Caco-2 (cell line): Measurements from ENCODE around the gene FAM174A. TPM values are rescaled to one million over a fixed set of nuclear protein-coding genes. Genes with fewer than 3 reads are reported as not detected.
"Not testable (repeated sequence)": the region's sequence is repeated elsewhere in the genome, so short reads cannot be mapped to it uniquely, and the experiment has no call there.

Experiments
- BruUV-seq: library from RNA; stranded (reverse); fragments of 400-500 nt; replicated peaks from 2 replicates; lab custom pipeline; 2021; lab: Mats Ljungman, UMichigan
- CTCF ChIA-PET: fragments of 300-600 bp; sonication (Branson Sonifier 250); formaldehyde crosslinking; loops from one replicate; lab custom pipeline; 2022; ENCODE audit warnings: antibody characterized with exemption; lab: Charles Lee
- POLR2A ChIA-PET: fragments of 300-600 bp; sonication (Branson Sonifier 250); formaldehyde crosslinking; loops from one replicate; lab custom pipeline; 2022; ENCODE audit warnings: antibody characterized with exemption; lab: Charles Lee
- DNase-seq, 2 experiments: peaks; one replicate each; pipeline versions ENCODE4 v3.0.0 to v3.0.0-alpha.2; 2020 to 2022
- H3K27me3 ChIP-seq: replicated peaks from 2 replicates; pipeline ENCODE4 v1.6.0; 2011; ENCODE audit warnings: low read length; ENCODE audit not compliant: control insufficient read depth, insufficient read depth
- H3K36me3 ChIP-seq: 2 replicates; pipeline ENCODE4 v1.5.1; 2011; ENCODE audit warnings: low read length; ENCODE audit not compliant: control insufficient read depth, insufficient read depth
- H3K4me1 ChIP-seq: fragments of 250-450 bp; sonication (Bioruptor Pico); 2 replicates; pipeline ENCODE4 v1.5.1; 2020; ENCODE audit warnings: mild to moderate bottlenecking
- H3K4me3 ChIP-seq: 2 replicates; pipeline ENCODE4 v1.5.1; 2011; ENCODE audit warnings: low read depth, mild to moderate bottlenecking, control low read depth, low read length
- H3K9me3 ChIP-seq: fragments of 250-450 bp; sonication (Bioruptor Pico); 2 replicates; pipeline ENCODE4 v1.5.1; 2020; ENCODE audit warnings: mild to moderate bottlenecking, moderate library complexity
- H3K27ac Mint-ChIP-seq: one replicate; pipeline ENCODE4 v1.8.0; 2022; ENCODE audit warnings: mixed read lengths; ENCODE audit not compliant: unreplicated experiment
- H3K27me3 Mint-ChIP-seq: one replicate; pipeline ENCODE4 v1.8.0; 2022; ENCODE audit warnings: mixed read lengths; ENCODE audit not compliant: insufficient read depth, unreplicated experiment
- H3K36me3 Mint-ChIP-seq: one replicate; pipeline ENCODE4 v1.8.0; 2022; ENCODE audit warnings: mild to moderate bottlenecking, mixed read lengths; ENCODE audit not compliant: insufficient read depth, unreplicated experiment
- H3K4me1 Mint-ChIP-seq: one replicate; pipeline ENCODE4 v1.8.0; 2022; ENCODE audit warnings: low read depth, mixed read lengths; ENCODE audit not compliant: unreplicated experiment
- H3K4me3 Mint-ChIP-seq: one replicate; pipeline ENCODE4 v1.8.0; 2022; ENCODE audit warnings: mild to moderate bottlenecking, moderate library complexity, mixed read lengths; ENCODE audit not compliant: unreplicated experiment
- H3K9me3 Mint-ChIP-seq: one replicate; pipeline ENCODE4 v1.8.0; 2022; ENCODE audit warnings: mixed read lengths; ENCODE audit not compliant: unreplicated experiment
- intact Hi-C: fragments of 100-400 bp; cut with micrococcal nuclease; formaldehyde crosslinking; loops from one replicate; pipeline ENCODE4 v1.10.0; 2022; ENCODE audit not compliant: unreplicated experiment
- total RNA-seq: library from RNA; stranded (reverse); gene quantifications from 2 replicates; pipeline ENCODE4 v1.2.3, GENCODE V29; 2022
- TF ChIP-seq, protein P1 (sequence below), 2 experiments: fragments of 200-600 bp in 1 of 2; IDR thresholded peaks; 1 replicate in 1 of 2; 2 replicates in 1 of 2; pipeline versions ENCODE4 v1.5.1 to v1.8.0; 2011 to 2022; ENCODE audit warnings: antibody characterized with exemption in 1 of 2, control low read depth in 1 of 2, inconsistent platforms in 1 of 2, low read depth in 1 of 2, low read length in 1 of 2, mild to moderate bottlenecking in 1 of 2, moderate library complexity in 1 of 2; ENCODE audit not compliant: insufficient read depth in 1 of 2, severe bottlenecking in 1 of 2, unreplicated experiment in 1 of 2

FAM174A gene
- total RNA-seq, 1 experiment from 2014 or later: 4.3 TPM

DNA sequence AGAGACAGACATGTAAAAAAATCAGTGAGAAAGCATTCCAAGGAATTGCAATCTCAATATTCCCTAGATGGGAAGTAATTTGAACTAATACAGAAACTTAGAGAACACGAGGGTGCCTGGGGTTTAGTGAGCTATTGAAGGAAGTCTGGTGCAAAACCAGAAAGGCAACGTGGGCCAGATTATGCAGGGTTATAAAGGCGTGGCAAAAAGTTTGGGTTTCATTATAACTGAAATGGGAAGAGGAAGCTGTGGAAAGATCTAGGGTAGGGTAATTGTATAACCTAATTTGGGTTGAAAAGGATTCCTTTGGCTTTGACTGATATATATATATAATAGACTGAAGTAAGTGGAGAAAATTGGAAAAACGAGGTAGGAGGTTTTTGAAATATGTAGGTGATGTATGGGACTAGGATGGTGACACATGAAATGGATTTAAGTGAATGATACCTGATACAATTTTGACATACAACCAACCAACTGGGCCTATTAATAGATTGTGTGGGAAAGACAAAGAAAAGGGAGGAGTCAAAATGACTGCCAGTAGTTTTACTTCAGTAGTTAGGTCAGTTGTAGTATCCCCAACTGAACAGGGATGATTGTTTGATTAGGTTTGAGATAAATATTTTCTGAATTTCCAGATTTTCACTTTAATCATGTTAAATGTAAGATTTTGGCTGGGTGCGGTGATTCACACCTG, 65.3 kb downstream of the FAM174A start:
- Histone ChIP-seq H3K36me3 (no peaks in the 10 kb centered on the region), H3K4me3 (no peak overlapping the region), H3K4me1 (no peaks in the 10 kb centered on the region), H3K27me3 (no peaks in the 10 kb centered on the region), H3K9me3 (no peaks in the 10 kb centered on the region)
- Mint-ChIP-seq H3K9me3 (no peaks in the 10 kb centered on the region), H3K4me1 (no peaks in the 10 kb centered on the region), H3K4me3 (no peak overlapping the region), H3K36me3 (no peaks in the 10 kb centered on the region), H3K27me3 (peaks cover 8% of the 10 kb centered on the region), H3K27ac (no peak overlapping the region)
- intact Hi-C loops: no loop called here
- DNase-seq: no peak
- TF ChIP-seq, protein P1, sequence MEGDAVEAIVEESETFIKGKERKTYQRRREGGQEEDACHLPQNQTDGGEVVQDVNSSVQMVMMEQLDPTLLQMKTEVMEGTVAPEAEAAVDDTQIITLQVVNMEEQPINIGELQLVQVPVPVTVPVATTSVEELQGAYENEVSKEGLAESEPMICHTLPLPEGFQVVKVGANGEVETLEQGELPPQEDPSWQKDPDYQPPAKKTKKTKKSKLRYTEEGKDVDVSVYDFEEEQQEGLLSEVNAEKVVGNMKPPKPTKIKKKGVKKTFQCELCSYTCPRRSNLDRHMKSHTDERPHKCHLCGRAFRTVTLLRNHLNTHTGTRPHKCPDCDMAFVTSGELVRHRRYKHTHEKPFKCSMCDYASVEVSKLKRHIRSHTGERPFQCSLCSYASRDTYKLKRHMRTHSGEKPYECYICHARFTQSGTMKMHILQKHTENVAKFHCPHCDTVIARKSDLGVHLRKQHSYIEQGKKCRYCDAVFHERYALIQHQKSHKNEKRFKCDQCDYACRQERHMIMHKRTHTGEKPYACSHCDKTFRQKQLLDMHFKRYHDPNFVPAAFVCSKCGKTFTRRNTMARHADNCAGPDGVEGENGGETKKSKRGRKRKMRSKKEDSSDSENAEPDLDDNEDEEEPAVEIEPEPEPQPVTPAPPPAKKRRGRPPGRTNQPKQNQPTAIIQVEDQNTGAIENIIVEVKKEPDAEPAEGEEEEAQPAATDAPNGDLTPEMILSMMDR (IDR thresholded peaks at IDR 0.05; ENCODE audit: insufficient read depth in 1 of 2, low read depth in 1 of 2, low read length in 1 of 2, severe bottlenecking in 1 of 2, unreplicated experiment in 1 of 2): no peak
- ChIA-PET POLR2A (no interaction called here), CTCF (no interaction called here)
- BruUV-seq: no TSS peak

DNA sequence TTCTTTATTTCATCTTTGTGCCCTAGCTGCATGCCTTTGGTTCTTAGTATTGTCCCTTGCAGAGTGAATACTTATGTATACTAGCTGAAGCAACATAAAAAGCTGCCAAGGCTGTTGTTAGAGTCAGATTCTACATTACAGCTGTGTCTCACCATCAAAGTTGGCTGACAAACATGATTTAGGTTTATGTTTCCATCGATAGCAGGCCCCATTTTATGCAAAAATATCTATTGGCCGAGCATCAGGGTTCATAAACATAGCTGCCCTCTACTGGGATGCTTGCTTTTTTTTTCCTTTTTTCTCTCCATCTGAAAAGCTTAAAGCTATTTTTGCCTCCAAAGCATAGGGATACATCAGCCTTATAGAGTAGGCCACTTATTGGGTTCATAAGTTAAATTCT, 68.0 kb downstream of the FAM174A start:
- no peaks in the 10 kb centered on the region for H3K36me3 Mint-ChIP-seq
- DNase-seq: no peak
- no peaks in the 10 kb centered on the region for H3K9me3 Mint-ChIP-seq
- H3K4me1 ChIP-seq: no peaks in the 10 kb centered on the region
- no peak overlapping the region for H3K4me3 ChIP-seq
- no peaks in the 10 kb centered on the region for H3K4me1 Mint-ChIP-seq
- H3K27me3 ChIP-seq: no peaks in the 10 kb centered on the region
- H3K4me3 Mint-ChIP-seq: no peak overlapping the region
- ChIA-PET CTCF (no interaction called here), POLR2A (no interaction called here)
- H3K36me3 ChIP-seq: no peaks in the 10 kb centered on the region
- H3K27me3 Mint-ChIP-seq: peaks cover 10% of the 10 kb centered on the region
- no TSS peak for BruUV-seq
- H3K9me3 ChIP-seq: no peaks in the 10 kb centered on the region
- TF ChIP-seq, protein P1 (IDR thresholded peaks at IDR 0.05; ENCODE audit: insufficient read depth in 1 of 2, low read depth in 1 of 2, low read length in 1 of 2, severe bottlenecking in 1 of 2, unreplicated experiment in 1 of 2): no peak
- intact Hi-C loops: no loop called here
- no peak overlapping the region for H3K27ac Mint-ChIP-seq

DNA sequence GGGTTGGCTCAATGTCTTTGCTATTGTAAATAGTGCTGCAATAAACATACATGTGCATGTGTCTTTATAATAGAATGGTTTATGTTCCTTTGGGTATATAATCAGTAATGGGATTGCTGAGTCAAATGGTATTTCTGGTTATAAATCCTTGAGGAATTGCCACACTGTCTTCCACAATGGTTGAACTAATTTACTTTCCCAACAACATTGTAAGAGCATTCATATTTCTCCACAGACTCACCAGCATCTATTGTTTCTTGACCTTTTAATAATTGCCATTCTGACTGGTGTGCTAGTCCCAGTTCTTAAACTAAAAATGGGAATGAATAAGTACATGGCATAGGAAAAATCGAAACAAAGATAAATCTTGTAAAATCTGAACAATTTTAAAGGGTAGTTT, 68.8 kb downstream of the FAM174A start:
- H3K27me3 ChIP-seq, H3K36me3 ChIP-seq, H3K4me3 ChIP-seq, CTCF ChIA-PET, H3K27ac Mint-ChIP-seq, BruUV-seq, intact Hi-C loops, DNase-seq, H3K4me3 Mint-ChIP-seq, H3K4me1 ChIP-seq, H3K4me1 Mint-ChIP-seq, H3K36me3 Mint-ChIP-seq, H3K9me3 ChIP-seq, POLR2A ChIA-PET, H3K9me3 Mint-ChIP-seq: not testable (repeated sequence)
- peaks cover 10% of the 10 kb centered on the region for H3K27me3 Mint-ChIP-seq
